Measurements from ENCODE around the gene SV2B. TPM values are rescaled to one million over a fixed set of nuclear protein-coding genes. Genes with fewer than 3 reads are reported as not detected.

The SV2B gene
- polyA plus RNA-seq, 1 donor (not counting 4 experiments of a cell fraction or from before 2014, with no cell fraction given), result 0.04 TPM

DNA sequence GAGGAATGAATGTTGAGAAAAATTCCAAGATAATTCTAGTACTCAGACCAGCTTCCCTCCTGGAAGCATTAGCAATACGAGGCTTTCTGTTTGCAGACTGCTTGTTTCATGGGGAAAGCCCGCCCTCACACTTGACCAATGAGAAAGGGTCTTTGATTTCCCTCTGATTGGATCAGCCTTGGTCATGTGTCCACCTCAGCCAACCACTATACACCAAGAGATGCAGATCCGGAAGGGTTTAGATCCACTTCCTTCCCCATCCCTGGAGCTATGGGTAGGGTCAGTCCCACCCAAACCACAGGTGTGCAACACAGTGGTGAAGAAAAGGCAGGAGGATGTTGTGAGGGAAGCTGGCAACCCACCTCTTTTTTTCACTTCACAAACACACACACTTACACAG, 154.7 kb downstream of the SV2B start:
- H3K4me2 ChIP-seq (ENCODE audit: control insufficient read depth, extremely low read depth, insufficient read depth, low read depth, low read length), result no peak overlapping the region
- no peaks in the 10 kb centered on the region for H3K9me3 ChIP-seq (ENCODE audit: control insufficient read depth, low read depth, low read length)
- H3K36me3 ChIP-seq (ENCODE audit: control insufficient read depth in 2 of 2, extremely low read depth in 1 of 2, insufficient read depth in 2 of 2, low read length in 2 of 2), result no peaks in the 10 kb centered on the region
- no peaks in the 10 kb centered on the region for H3K79me2 ChIP-seq (ENCODE audit: control insufficient read depth, insufficient read depth, low read length)
- H4K20me1 ChIP-seq (ENCODE audit: control insufficient read depth, extremely low read depth, insufficient read depth, low read length), result no peaks in the 10 kb centered on the region
- H3K4me1 ChIP-seq (ENCODE audit: control insufficient read depth, extremely low read depth, insufficient read depth, low read length), result no peaks in the 10 kb centered on the region
- H3K9me1 ChIP-seq (ENCODE audit: control insufficient read depth, extremely low read depth, insufficient read depth, low read length), result no peaks in the 10 kb centered on the region
- no peak overlapping the region for H3K9ac ChIP-seq (ENCODE audit: control insufficient read depth, extremely low read depth, insufficient read depth, low read length)
- no peak overlapping the region for H3K27ac ChIP-seq (ENCODE audit: control insufficient read depth, insufficient read depth, low read length)
- FAIRE-seq (no peak), DNase-seq (ENCODE audit: low read depth, low spot score) (no peak)
- H3K27me3 ChIP-seq (ENCODE audit: control insufficient read depth, extremely low read depth, insufficient read depth, low read length), result no peaks in the 10 kb centered on the region
- no peak overlapping the region for H2AFZ ChIP-seq (ENCODE audit: control insufficient read depth, low read length)
- no peak overlapping the region for H3K4me3 ChIP-seq (ENCODE audit: control insufficient read depth in 2 of 3, extremely low read depth in 1 of 3, insufficient read depth in 2 of 3, low read depth in 1 of 3, low read length in 3 of 3)
- dilution Hi-C loops (cut with MboI; ENCODE audit: extremely low pct_ligation_motif_present, low sequenced_read_pairs), result loop anchor here (25.0 kb wide), 1 partner anchor 192 kb away; no protein-coding TSS in a partner anchor
- no peak for TF ChIP-seq EZH2 (IDR thresholded peaks at IDR 0.05; ENCODE audit: low read length)
- TF ChIP-seq, protein P1, sequence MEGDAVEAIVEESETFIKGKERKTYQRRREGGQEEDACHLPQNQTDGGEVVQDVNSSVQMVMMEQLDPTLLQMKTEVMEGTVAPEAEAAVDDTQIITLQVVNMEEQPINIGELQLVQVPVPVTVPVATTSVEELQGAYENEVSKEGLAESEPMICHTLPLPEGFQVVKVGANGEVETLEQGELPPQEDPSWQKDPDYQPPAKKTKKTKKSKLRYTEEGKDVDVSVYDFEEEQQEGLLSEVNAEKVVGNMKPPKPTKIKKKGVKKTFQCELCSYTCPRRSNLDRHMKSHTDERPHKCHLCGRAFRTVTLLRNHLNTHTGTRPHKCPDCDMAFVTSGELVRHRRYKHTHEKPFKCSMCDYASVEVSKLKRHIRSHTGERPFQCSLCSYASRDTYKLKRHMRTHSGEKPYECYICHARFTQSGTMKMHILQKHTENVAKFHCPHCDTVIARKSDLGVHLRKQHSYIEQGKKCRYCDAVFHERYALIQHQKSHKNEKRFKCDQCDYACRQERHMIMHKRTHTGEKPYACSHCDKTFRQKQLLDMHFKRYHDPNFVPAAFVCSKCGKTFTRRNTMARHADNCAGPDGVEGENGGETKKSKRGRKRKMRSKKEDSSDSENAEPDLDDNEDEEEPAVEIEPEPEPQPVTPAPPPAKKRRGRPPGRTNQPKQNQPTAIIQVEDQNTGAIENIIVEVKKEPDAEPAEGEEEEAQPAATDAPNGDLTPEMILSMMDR (optimal IDR thresholded peaks at IDR 0.05 in 1 of 3, IDR thresholded peaks at IDR 0.05 in 1 of 3, conservative IDR thresholded peaks at IDR 0.05 in 1 of 3; ENCODE audit: extremely low read depth in 1 of 3, insufficient read depth in 2 of 3, low read length in 3 of 3), result no peak

DNA sequence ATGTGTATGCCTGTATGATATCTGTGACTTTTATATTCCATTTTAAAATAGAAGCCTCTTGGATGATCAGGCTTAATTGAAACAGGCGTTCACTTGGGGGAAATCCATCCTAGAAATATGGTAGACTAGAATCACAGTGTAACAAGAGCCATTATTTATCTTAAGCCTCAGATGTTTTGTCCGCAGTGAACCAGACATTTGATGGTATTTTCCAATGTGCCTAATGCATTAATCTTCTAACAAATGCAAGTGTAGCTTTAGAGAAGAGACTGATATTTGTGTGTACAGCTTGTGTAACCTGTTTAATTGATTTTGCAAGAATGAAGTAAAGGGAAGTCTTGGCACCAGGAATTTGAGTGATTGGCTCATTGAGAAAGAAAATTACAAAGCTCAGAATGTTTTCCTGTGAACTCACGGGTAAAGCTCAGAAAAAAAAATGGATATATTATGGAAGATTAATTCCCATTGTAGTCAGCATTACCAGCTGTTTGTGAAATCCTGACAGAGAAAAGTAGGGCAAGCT, 155.7 kb downstream of the SV2B start:
- H2AFZ ChIP-seq (ENCODE audit: control insufficient read depth, low read length), result no peak overlapping the region
- no peaks in the 10 kb centered on the region for H3K4me1 ChIP-seq (ENCODE audit: control insufficient read depth, extremely low read depth, insufficient read depth, low read length)
- no peaks in the 10 kb centered on the region for H4K20me1 ChIP-seq (ENCODE audit: control insufficient read depth, extremely low read depth, insufficient read depth, low read length)
- no peak for FAIRE-seq
- no peaks in the 10 kb centered on the region for H3K27me3 ChIP-seq (ENCODE audit: control insufficient read depth, extremely low read depth, insufficient read depth, low read length)
- H3K36me3 ChIP-seq (ENCODE audit: control insufficient read depth in 2 of 2, extremely low read depth in 1 of 2, insufficient read depth in 2 of 2, low read length in 2 of 2), result no peaks in the 10 kb centered on the region
- DNase-seq (ENCODE audit: low read depth, low spot score), result no peak
- no peak overlapping the region for H3K9ac ChIP-seq (ENCODE audit: control insufficient read depth, extremely low read depth, insufficient read depth, low read length)
- dilution Hi-C loops (cut with MboI; ENCODE audit: extremely low pct_ligation_motif_present, low sequenced_read_pairs), result loop anchor here (25.0 kb wide), 1 partner anchor 193 kb away; no protein-coding TSS in a partner anchor
- no peak overlapping the region for H3K4me2 ChIP-seq (ENCODE audit: control insufficient read depth, extremely low read depth, insufficient read depth, low read depth, low read length)
- H3K9me3 ChIP-seq (ENCODE audit: control insufficient read depth, low read depth, low read length), result no peaks in the 10 kb centered on the region
- no peak overlapping the region for H3K4me3 ChIP-seq (ENCODE audit: control insufficient read depth in 2 of 3, extremely low read depth in 1 of 3, insufficient read depth in 2 of 3, low read depth in 1 of 3, low read length in 3 of 3)
- no peaks in the 10 kb centered on the region for H3K79me2 ChIP-seq (ENCODE audit: control insufficient read depth, insufficient read depth, low read length)
- H3K9me1 ChIP-seq (ENCODE audit: control insufficient read depth, extremely low read depth, insufficient read depth, low read length), result no peaks in the 10 kb centered on the region
- H3K27ac ChIP-seq (ENCODE audit: control insufficient read depth, insufficient read depth, low read length), result no peak overlapping the region
- TF ChIP-seq EZH2 (IDR thresholded peaks at IDR 0.05; ENCODE audit: low read length), result no peak
- TF ChIP-seq, protein P1 (optimal IDR thresholded peaks at IDR 0.05 in 1 of 3, IDR thresholded peaks at IDR 0.05 in 1 of 3, conservative IDR thresholded peaks at IDR 0.05 in 1 of 3; ENCODE audit: extremely low read depth in 1 of 3, insufficient read depth in 2 of 3, low read length in 3 of 3), result no peak
